IPS DF 19.7 (cell line): ENCODE measurements around the gene STIM1.

ENCODE experiments used
- DNase-seq: peaks from one replicate; pipeline ENCODE4 v3.0.0-alpha.2; 2013; ENCODE audit warnings: low read depth, low spot score

STIM1 gene

DNA sequence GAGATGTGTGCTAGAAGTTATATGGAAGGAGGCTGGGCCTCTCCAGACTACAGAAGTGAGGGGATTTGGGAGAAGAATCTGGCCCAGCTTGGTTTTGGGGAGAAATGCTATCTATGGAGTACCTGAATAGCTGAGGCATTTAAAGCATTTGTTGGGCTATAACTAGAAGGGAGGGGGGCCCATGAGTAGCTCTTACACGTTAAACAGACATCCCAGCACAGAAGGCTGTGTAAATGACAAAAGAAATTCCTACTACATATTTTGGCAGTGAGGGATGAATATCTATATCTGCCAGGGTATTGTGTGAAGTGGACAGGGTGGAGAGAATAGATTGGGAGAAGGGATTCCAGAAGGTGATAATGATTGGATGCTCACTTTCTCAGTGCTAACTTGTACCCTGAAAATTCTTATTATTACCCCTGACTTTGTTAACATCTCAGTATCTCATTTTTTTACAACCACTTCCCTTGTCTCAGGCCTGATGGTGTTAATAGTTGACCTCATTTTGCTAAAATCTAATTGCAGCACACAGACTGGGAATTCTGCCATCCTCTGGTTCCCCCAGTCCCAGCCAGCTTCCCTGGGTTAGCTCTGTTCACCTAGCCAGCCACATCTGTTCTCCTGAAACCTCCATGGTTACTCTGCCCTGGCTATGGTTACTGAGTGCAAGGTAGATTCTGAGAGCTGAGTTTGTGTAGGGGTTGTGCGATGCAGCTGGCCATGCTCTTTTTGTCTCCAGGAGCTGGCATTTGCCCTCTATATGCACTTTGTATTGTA is 210.3 kb downstream of the STIM1 start:
- no peak for DNase-seq

DNA sequence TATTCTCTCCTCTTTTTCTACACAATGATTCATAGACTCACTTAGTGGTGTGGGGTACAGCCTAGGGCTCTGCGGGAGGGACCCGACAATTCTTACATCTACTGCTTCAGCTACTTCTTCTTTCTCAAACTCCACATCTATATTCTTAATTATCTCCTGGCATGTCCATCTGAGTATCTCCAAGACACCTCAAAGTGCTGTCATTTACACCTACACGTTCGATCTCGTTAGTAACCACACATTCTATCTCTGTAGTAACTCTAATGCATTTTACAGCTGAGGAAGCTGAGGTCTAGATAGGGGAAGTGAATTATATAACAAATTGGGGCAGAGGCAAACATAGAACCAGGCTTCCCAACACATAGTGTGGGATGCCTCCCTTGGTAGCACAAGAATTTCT is 211.4 kb downstream of the STIM1 start:
- DNase-seq, result no peak

DNA sequence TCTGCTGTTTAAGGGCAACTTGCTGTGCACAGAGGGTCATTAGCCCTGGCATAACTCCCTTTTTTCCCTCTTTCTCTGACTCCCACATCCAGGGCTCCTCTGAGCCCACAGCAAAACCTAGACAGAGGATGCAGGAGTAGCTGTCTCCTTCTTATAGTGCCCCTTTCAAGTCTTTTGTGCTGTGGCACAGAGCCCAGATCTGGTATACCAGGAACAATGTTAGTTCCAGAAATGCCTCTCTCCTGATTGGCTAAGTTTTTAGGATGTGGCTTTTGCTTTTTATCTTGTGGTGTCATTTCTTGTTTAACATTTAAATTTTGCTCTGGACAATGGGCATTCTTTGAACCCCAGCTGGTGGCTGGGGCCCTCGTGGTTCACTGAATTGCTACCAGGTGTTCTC is 213.5 kb downstream of the STIM1 start:
- no peak for DNase-seq

DNA sequence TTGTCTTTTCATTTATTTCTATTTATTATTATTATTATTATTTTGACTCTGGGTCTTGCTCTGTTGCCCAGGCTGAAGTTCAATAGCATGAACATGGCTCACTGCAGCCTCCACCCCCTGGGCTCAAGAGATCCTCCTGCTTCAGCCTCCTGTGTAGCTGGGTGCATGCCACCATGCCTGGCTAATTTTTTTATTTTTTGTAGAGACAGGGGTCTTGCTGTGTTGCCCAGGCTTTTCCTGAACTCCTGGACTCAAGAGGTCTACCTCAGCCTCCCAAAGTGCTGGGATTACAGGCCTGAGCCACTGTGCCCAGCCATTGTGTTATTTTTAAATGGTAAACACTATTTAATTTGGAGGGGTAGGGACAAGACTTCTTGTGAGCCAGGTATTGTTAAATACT is 215.9 kb downstream of the STIM1 start:
- no peak for DNase-seq

DNA sequence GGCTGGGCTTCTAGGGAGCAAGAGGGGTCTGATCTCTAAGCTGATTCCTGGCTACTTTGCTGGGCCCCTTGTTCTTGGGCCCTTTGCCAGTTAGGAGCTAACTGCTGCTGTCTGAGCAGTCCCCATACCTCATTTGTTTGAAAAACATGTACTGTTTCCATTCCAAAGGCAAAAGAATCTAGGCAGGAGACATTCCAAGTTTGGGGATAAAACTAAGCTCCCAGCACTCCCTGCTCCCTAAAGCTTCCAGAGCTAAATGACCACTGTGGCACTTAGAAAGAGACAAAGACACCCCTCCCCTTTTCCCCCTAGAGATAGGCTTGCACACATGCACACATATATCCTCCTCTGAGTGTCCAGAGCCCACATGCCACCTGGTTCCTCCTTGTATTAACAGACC is 216.4 kb downstream of the STIM1 start:
- no peak for DNase-seq

DNA sequence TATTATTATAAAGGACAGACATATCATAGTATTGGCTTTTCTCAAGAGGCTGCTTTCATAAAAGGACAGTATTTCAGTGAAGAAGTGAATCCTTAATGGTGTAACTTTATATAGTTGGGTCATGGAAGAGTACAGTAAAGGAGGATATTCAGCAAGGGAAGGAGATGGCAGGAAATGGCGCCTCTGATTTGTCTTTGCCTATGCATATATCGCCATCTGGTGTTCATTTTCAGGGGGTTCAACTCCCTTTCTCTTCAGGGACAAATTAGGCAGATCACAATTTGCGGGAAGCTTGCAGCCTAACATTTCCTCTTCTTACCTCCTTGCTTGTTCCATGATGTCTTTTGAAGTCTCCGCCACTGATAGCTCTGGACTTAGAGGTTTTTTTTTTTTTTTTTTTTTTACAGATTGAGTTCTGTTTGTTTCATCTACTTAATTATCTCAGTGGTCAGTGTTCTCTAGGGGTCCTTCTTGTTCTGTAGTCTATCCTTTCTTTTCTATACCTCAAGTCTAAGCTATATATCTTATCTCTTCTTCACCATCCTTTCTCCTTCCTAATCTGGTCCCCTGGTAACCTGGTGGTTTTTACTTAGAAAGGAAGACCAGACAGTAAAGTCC is 217.3 kb downstream of the STIM1 start:
- no peak for DNase-seq

DNA sequence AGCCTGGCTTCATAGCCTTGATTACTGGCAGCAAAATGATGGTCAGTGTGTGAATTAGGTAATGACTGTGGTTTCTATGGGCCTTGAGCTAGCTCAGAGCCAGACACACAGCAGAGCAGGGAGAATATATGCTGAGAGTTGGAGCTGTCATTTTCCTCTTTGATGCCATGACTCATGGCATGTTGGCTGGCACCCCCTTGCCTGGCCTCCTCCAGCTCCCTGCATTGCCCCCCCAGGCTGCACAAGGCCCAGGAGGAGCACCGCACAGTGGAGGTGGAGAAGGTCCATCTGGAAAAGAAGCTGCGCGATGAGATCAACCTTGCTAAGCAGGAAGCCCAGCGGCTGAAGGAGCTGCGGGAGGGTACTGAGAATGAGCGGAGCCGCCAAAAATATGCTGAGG is 218.8 kb downstream of the STIM1 start:
- no peak for DNase-seq

DNA sequence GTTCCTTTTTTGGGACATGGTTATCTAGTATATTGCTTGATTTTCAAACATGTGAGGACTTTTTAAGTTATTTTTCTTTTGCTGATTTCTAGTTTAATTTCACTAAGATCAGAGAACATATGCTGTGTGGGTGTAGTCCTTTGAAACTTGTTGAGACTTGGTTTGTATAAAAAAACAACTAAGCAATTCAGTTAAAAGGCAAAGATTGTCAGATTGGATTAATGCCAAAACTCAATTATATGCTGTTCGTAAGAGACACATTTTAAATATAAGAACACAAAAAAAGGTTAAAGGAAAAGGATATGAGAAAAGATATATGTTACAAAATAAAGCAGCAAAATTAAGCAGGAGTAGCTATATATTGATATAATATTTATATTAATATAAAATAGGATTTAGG is 221.3 kb downstream of the STIM1 start:
- no peak for DNase-seq

DNA sequence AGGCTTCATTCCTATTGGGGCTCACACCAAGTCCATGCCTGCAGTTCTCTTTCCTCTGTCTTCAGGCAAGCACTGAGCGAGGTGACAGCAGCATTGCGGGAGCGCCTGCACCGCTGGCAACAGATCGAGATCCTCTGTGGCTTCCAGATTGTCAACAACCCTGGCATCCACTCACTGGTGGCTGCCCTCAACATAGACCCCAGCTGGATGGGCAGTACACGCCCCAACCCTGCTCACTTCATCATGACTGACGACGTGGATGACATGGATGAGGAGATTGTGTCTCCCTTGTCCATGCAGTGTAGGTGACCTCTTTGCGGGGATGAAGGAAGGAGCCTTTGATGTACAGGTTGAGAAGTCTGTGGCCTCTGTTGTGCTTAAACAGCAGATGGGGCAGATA is 227.7 kb downstream of the STIM1 start:
- DNase-seq, result no peak

DNA sequence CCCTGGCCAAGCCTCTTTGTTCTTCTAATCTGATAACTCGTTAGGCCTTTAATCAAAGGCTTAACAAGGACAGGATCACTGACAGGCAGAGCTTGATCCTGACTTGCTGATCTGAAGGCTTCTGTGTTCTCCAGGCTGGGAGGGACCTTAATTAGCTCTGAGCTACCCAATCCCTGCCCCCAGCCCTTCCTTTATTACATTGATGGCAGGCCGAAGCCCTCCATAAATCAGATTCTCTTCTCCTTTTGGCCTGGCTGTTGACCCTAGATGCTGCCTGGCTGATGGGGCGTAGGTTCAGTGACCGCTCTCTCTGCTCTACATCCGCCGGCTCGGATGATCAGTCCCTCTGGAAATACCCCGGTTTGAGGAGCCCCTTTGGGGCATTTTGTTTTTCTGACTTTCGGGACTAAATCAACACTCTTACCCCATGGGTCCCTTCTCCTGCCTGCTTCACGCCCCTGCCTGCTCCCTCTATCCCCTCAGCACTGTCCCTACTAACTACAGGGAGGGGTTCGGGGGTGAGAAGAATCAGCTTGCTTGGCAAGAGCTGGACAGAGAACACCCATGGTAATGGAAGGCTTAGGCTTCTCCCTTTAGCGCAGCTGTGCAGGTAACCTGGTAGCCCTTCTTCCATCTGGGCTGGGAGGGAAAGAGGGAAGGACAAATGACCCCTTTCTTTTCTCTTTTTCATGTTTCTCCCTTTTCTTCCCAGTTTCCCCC is 229.1 kb downstream of the STIM1 start:
- no peak for DNase-seq

DNA sequence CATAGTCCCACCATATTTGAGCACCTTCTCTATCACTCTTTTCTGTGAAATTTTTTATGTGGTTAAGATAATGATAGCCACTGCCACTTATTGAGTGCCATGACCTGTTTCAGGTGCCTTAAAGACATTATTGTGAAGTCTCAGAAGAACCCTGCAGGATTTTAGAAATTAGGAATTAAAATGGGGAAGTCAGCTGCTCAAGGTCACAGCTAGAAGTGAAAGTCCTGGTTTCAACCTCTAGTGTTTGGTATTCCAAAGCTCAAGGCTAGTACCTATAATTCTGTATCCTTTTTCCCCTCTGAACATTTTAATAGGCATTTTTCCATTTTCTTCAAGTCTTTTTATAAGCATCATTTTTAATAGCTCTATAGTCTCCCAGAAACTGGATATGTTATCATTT is 230.1 kb downstream of the STIM1 start:
- no peak for DNase-seq

DNA sequence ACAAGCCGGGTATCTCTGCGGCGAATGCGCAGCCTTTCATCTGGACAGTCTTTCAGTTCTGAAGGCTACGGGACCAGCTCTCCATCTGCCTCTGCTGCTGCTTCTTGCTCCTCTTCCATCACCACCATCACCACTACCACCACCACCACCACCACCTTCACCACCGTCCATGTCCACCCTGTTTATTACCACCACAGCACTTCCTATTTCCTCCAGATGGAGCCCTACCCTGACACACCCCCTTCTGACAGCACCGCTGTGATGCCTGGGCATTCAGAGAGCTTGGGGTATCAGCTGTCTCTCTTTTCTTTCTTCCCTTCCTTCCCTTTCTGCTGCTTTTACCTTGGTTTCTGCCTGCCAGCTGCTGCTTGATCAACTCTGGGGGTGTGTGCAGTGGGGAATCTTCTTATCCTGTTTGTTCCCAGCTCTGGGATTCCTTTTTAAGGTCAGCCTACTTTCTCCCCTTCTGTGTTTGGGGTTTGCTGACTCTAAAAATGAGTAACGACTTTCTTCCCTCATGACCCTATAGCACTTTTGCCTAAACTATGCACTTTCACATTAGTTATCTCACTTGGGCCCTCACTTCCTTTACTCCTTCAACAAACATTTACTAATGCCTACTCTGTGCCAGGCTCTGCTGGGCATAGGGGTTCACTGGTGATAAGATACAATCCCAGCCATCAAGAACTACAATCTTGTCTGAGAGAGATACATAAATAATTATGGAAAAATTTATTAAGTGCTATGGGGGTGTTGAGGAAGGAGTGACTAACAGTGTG is 231.3 kb downstream of the STIM1 start:
- DNase-seq, result no peak

DNA sequence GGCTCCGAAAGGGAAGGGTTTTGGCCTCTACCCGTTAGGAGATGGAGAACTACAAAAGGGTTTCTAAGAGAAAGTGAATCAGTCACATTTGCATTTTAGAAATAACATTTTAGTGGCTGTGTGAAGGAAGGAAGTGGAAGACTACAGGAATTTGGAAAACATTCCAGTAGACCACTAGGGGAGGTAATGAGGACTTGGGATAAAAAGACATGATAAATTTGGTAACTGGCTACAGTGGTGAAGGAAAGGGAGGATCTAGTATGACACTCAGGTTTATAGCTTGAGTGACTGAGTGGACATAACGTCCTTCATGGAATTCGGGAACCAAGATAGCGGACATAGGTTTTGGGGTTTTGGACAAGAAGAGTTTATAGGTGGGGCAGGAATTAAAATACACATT is 232.1 kb downstream of the STIM1 start:
- no peak for DNase-seq

DNA sequence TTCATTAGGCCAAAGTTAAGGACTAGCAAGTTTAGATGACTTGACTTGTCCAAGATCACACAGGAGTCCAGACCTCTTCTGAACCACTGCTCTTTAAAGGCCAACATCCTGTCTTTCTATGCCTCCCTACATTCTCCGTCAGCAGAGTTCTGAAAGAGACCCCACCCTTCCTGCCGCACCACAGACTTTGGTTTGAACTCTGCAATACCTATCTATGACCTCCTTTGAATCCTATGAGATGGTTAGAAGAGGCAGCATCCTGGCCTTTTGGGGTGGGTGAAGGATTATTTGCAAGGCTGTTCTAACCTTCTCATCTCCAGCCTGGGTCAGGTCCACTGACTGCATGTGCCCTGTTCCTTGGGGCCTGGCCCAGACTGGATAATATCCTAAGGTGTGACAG is 234.8 kb downstream of the STIM1 start:
- no peak for DNase-seq

DNA sequence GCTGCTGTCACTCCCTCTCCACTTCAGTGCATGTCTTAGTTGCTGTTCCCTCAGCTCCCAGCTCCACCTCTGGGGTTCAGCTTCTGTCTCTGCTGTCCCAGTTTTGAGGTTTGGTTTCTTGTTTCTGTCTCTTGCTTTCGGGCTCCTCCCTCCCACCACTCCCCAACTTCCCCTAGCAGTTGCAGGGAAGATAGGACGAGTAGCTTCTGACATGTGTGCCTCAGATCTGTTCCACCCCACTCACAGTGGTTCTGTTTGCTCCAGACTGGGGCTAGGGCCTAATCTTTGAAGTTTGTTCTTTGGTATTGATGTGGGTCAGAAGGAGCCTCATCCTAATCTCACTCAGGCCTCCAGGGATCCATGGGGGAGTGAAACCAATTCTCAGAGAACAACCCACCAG is 236.6 kb downstream of the STIM1 start:
- no peak for DNase-seq

DNA sequence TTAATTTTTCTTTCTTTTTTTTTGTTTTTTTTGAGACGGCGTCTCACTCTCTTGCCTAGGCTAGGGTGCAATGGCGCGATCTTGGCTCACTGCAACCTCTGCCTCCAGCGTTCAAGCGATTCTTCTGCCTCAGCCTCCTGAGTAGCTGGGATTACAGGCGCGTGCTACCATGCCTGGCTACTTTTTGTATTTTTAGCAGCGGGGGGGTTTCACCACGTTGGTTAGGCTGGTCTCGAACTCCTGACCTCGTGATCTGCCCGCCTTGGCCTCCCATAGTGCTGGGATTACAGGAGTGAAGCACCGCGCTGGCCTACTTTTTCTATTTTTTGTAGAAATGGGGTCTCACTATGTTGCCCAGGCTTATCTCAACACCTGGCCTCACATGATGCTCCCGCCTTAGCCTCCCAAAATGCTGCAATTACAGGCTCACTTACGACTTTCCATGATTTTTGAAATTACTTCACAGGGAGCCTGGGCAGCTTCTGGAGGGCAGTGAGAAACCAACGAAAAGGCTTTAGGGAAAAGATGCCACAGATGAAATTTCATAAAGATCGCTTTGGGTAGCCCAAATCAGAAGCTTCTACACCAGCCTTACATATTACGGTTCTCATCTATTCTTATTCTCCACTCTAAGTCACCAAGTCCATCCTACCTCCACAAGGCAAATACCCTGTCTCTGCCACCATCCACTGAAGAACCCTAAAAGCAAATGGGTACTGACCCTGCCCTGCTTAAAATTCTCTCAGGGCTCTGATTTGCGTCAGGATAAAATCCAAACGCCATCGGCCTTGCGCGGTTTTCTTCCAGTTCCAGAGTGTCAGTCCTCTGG is 238.3 kb downstream of the STIM1 start:
- DNase-seq, result no peak

DNA sequence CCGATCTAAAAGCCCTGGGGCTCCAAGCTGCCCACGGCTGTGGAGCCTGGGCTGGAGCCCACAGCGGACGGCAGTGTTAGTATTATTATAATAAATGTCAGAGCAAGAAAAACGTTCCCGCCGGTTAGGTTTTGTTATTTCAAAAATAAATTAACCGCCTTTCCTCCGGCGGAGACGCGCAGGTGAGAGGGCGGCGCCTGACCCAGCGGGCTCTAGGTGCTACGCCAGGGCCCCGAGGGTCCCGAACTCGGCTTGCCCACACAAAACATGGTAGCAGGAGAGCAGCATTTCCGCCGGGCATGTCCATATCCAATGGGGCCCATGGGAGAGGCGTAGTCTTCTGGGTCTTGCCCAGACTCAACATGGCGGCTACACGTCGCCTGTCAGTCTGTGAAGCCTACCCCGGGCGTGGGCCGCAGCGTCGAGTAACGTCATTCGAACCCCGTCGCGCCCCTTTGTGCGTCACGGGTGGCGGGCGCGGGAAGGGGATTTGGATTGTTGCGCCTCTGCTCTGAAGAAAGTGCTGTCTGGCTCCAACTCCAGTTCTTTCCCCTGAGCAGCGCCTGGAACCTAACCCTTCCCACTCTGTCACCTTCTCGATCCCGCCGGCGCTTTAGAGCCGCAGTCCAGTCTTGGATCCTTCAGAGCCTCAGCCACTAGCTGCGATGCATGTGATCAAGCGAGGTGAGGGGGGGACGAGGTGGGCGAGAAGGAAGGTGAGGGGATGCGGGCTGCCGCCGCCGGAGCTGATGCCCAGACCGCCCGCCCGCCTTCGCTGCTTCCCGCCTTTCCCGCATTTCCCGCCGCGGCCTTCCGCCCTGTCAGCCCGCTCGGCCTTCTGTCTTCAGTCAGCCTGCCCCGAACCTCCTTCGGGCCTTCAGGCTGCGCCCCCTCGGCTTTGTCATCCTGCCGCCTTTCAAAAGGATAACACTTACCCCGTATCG is 239.2 kb downstream of the STIM1 start, which contains the start of gene RRM1:
Gene RRM1 (plus strand): TSS at position 452 of the 944 bp plus-strand sequence. CDS start 214 bp downstream, at position 666.
- DNase-seq, result peak; percentile 96

DNA sequence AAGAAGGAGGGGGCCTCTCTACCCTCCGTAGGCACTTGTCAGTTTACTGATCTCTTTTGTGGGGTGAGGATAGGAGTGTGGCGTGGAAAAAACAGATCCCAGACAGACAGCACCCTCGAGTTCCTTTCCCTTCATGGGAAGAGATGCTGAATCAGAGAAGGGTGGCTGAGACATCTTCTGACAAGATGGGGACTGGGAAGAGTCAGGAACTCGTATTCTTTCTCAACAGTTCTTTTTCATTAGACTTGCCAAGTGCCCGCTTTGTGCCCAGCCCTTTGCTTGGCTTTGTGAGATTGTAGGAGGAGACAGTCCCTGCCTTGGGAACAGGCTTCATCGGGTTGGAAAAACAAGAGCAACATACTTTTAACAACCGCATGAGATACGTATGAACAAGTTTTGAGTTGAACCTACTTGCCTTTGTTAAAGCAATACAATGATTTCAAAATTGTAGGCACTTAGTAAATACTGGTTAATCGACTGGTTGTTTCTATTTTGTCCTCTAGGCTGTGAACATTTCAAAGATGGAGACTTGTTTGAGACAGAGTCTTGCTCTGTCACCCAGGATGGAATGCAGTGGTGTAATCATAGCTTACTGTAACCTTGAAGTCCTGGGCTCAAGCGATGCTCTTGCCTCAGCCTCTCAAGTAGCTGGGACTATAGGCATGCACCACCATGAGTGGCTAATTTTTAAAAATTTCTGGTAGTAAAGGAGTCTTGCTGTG is 240.2 kb downstream of the STIM1 start:
- no peak for DNase-seq

DNA sequence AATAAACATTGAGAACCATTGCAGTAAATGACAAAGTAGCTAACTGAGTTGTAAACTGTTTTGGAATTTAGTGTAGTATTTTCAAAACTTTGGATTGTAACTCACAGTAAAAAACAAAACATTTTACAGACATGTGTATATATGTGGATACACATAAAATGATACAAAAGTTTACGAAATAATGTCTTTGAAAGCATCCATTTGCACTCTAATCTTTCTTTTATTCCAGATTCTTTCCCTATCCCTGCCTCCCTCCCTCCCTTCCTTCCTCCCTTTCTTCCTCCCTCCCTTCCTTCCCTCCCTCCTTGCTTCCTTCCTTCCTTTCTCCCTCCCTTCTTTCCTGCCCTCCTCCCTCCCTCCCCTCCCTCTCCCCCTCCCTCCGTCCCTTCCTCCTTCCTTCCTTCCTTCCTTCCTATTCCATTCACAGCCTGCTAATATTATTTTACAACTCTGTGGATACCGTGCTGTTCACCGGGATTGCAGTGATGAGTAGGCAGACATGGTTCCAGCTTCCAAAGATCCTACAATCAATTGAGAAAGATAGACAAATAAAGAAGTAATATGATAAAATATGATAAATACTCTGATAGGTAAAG is 242.7 kb downstream of the STIM1 start:
- no peak for DNase-seq
